ENCODE measurements around the gene PHKG1.
"Not testable (repeated sequence)": the region's sequence is repeated elsewhere in the genome, so short reads cannot be mapped to it uniquely, and the experiment has no call there.

DNA sequence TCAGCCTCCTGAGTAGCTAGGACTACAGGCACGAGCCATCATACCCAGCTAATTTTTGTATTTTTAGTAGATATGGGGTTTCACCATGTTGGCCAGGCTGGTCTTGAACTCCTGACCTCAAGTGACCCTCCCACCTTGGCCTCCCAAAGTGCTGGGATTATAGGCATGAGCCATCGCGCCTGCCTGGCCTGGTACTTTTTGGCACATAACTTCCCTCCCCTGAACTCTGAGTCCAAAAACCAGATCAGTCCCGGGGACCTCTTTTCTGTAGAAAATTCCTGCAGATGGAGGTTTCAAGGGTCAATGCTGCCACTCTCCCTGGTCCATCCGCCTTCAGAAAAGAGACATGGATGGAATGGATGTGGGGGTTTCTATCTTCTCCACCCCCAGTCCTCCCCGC is 364 bp downstream of the PHKG1 start:
- TF ChIP-seq, protein P1, sequence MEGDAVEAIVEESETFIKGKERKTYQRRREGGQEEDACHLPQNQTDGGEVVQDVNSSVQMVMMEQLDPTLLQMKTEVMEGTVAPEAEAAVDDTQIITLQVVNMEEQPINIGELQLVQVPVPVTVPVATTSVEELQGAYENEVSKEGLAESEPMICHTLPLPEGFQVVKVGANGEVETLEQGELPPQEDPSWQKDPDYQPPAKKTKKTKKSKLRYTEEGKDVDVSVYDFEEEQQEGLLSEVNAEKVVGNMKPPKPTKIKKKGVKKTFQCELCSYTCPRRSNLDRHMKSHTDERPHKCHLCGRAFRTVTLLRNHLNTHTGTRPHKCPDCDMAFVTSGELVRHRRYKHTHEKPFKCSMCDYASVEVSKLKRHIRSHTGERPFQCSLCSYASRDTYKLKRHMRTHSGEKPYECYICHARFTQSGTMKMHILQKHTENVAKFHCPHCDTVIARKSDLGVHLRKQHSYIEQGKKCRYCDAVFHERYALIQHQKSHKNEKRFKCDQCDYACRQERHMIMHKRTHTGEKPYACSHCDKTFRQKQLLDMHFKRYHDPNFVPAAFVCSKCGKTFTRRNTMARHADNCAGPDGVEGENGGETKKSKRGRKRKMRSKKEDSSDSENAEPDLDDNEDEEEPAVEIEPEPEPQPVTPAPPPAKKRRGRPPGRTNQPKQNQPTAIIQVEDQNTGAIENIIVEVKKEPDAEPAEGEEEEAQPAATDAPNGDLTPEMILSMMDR (IDR thresholded peaks at IDR 0.05) = not testable (repeated sequence)
- not testable (repeated sequence) for TF ChIP-seq MAX (IDR thresholded peaks at IDR 0.05); MYC (IDR thresholded peaks at IDR 0.05; ENCODE audit: borderline replicate concordance, low read length); POLR2A (IDR thresholded peaks at IDR 0.05; ENCODE audit: low read length); RNF2 (IDR thresholded peaks at IDR 0.05; ENCODE audit: borderline replicate concordance, low read depth); GATA3 (IDR thresholded peaks at IDR 0.05; ENCODE audit: borderline replicate concordance); ZNF302 (CRISPR knock-in tag; IDR thresholded peaks at IDR 0.05)
- TF ChIP-seq, protein P2, sequence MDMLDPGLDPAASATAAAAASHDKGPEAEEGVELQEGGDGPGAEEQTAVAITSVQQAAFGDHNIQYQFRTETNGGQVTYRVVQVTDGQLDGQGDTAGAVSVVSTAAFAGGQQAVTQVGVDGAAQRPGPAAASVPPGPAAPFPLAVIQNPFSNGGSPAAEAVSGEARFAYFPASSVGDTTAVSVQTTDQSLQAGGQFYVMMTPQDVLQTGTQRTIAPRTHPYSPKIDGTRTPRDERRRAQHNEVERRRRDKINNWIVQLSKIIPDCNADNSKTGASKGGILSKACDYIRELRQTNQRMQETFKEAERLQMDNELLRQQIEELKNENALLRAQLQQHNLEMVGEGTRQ (IDR thresholded peaks at IDR 0.05) = not testable (repeated sequence)
- TF ChIP-seq, protein P3, sequence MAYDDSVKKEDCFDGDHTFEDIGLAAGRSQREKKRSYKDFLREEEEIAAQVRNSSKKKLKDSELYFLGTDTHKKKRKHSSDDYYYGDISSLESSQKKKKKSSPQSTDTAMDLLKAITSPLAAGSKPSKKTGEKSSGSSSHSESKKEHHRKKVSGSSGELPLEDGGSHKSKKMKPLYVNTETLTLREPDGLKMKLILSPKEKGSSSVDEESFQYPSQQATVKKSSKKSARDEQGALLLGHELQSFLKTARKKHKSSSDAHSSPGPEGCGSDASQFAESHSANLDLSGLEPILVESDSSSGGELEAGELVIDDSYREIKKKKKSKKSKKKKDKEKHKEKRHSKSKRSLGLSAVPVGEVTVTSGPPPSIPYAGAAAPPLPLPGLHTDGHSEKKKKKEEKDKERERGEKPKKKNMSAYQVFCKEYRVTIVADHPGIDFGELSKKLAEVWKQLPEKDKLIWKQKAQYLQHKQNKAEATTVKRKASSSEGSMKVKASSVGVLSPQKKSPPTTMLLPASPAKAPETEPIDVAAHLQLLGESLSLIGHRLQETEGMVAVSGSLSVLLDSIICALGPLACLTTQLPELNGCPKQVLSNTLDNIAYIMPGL (CRISPR knock-in tag; IDR thresholded peaks at IDR 0.05; ENCODE audit: borderline replicate concordance) = not testable (repeated sequence)

All from A549 (cell line).